Measurements from ENCODE around the gene TINAGL1. TPM values are rescaled to one million over a fixed set of nuclear protein-coding genes. Genes with fewer than 3 reads are reported as not detected.

Gene TINAGL1
- total and polyA plus RNA-seq, 2 of the 13 experiments (the other 11 are each of a cell fraction or from before 2014, with no cell fraction given): 24.7 to 76.8 TPM

DNA sequence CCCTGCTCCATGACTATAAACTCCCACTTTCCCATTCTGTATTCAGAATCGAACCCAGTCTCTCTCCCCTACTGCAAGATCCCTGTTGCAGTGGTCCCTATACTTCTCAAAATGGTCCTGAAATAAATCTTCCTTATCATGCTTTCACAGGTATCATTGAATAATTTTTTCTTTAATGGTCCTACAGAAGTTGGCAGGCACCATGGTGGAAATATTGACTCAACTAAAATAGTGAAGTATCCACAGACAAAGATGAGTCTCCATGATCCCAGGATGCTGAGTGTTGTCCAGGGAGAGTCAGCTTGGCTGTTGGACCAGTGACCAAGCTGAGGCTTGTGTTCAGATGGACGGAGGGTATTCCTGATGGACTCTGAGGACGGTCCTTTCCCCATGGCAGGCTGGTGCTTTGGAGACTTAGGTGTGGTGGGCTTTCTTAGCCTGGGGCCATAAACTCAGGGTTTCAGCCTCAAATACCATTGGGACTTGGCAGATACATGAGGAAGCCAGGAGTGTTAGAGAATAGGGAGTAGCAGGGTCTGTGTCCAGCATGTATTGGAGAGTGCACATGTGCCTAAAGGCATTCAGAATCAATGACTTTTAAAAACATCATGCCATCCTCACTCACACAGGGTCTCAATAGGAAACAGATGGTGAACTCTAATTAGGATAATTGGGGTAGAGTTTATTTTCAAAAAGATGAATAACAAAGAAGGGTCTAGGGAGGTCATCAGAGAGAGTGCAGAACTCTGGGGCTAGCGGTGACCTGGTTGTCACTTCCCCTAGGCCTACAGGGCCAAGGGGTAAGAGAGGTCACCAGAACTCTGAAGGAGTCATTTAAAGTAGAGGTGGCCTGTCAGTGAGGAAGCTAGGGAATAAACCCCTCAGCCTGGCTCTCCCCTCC lies 19.8 kb downstream of the TINAGL1 start:
- DNase-seq (ENCODE audit: low spot score): no peak
- H3K27me3 ChIP-seq (ENCODE audit: control insufficient read depth in 1 of 2, insufficient read depth in 2 of 2, low read length in 2 of 2): peaks cover 0 to 3% of the 10 kb centered on the region in 2 experiments; a peak in 1 of 5 replicates
- H3K9me3 ChIP-seq (ENCODE audit: low read length): no peaks in the 10 kb centered on the region
- in situ Hi-C loops (cut with HindIII; ENCODE audit: extremely low pct_ligation_motif_present, low pct_unique_long_range_greater_than_20kb): loop anchor here (5.0 kb wide), 1 partner anchor 34 kb away; no protein-coding TSS in a partner anchor
- no peak overlapping the region for H3K9ac ChIP-seq (ENCODE audit: insufficient read depth, low read depth, low read length)
- H4K20me1 ChIP-seq (ENCODE audit: insufficient read depth, low read length): no peaks in the 10 kb centered on the region
- intact Hi-C loops (cut with micrococcal nuclease; ENCODE audit: unreplicated experiment): no loop called here
- H3K4me2 ChIP-seq (ENCODE audit: low read depth, low read length): no peak overlapping the region
- H2AFZ ChIP-seq (ENCODE audit: low read length): no peak overlapping the region
- no peak for ATAC-seq
- no peaks in the 10 kb centered on the region for H3K36me3 ChIP-seq (replicated peaks in 1 of 2; ENCODE audit: control insufficient read depth in 1 of 2, insufficient read depth in 2 of 2, low read length in 2 of 2)
- H3K4me1 ChIP-seq (ENCODE audit: insufficient read depth, low read length): no peaks in the 10 kb centered on the region
- POLR2A ChIA-PET: no interaction called here
- no TSS peak for BruUV-seq (replicated peaks)
- H3K79me2 ChIP-seq (ENCODE audit: insufficient read depth, low read length): no peaks in the 10 kb centered on the region
- WGBS (ENCODE audit: low lambda C conversion rate): 39% methylated on average over 4 of the region's 4 CpGs
- H3K4me3 ChIP-seq (replicated peaks in 1 of 3; ENCODE audit: insufficient read depth in 1 of 3, low read depth in 2 of 3, low read length in 3 of 3): no peak overlapping the region
- H3K27ac ChIP-seq (ENCODE audit: extremely low read length, insufficient read depth, low read length): no peak overlapping the region
- no peak for FAIRE-seq
- CTCF ChIA-PET (ENCODE audit: low intra/inter-chr PET ratio, low total read pairs): interaction anchor here (0.7 to 7.6 kb wide), 2 partner anchors 32 to 136 kb away, joined by 3 to 106 read pairs; no protein-coding TSS in a partner anchor
- no peak for TF ChIP-seq ZNF430 (CRISPR knock-in tag; IDR thresholded peaks at IDR 0.05)
- no peak for TF ChIP-seq TFDP1 (CRISPR knock-in tag; IDR thresholded peaks at IDR 0.05; ENCODE audit: borderline replicate concordance)
- TF ChIP-seq HNRNPUL1 (IDR thresholded peaks at IDR 0.05; ENCODE audit: low read depth, low read length): no peak
- no peak for TF ChIP-seq ZNF275 (CRISPR knock-in tag; IDR thresholded peaks at IDR 0.05; ENCODE audit: borderline replicate concordance)
- no peak for TF ChIP-seq FOXC1 (CRISPR knock-in tag; IDR thresholded peaks at IDR 0.05; ENCODE audit: borderline replicate concordance)
- no peak for TF ChIP-seq ZBTB21 (CRISPR knock-in tag; IDR thresholded peaks at IDR 0.05)
- TF ChIP-seq ONECUT2 (CRISPR knock-in tag; IDR thresholded peaks at IDR 0.05): no peak
- TF ChIP-seq SMARCE1 (IDR thresholded peaks at IDR 0.05; ENCODE audit: borderline replicate concordance): no peak
- no peak for TF ChIP-seq ZNF160 (CRISPR knock-in tag; IDR thresholded peaks at IDR 0.05)
- TF ChIP-seq, protein P1, sequence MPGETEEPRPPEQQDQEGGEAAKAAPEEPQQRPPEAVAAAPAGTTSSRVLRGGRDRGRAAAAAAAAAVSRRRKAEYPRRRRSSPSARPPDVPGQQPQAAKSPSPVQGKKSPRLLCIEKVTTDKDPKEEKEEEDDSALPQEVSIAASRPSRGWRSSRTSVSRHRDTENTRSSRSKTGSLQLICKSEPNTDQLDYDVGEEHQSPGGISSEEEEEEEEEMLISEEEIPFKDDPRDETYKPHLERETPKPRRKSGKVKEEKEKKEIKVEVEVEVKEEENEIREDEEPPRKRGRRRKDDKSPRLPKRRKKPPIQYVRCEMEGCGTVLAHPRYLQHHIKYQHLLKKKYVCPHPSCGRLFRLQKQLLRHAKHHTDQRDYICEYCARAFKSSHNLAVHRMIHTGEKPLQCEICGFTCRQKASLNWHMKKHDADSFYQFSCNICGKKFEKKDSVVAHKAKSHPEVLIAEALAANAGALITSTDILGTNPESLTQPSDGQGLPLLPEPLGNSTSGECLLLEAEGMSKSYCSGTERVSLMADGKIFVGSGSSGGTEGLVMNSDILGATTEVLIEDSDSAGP (CRISPR knock-in tag; IDR thresholded peaks at IDR 0.05; ENCODE audit: borderline replicate concordance): no peak
- TF ChIP-seq TP53 (CRISPR knock-in tag; conservative IDR thresholded peaks at IDR 0.05): no peak
- TF ChIP-seq TRIM24 (CRISPR knock-in tag; IDR thresholded peaks at IDR 0.05): no peak
- TF ChIP-seq HOXA5 (CRISPR knock-in tag; IDR thresholded peaks at IDR 0.05): no peak
- TF ChIP-seq CBX1 (IDR thresholded peaks at IDR 0.05; ENCODE audit: low read depth): no peak
- no peak for TF ChIP-seq SNAPC2 (CRISPR knock-in tag; IDR thresholded peaks at IDR 0.05)
- no peak for TF ChIP-seq ZFP41 (CRISPR knock-in tag; IDR thresholded peaks at IDR 0.05; ENCODE audit: borderline replicate concordance)
- TF ChIP-seq, protein P2, sequence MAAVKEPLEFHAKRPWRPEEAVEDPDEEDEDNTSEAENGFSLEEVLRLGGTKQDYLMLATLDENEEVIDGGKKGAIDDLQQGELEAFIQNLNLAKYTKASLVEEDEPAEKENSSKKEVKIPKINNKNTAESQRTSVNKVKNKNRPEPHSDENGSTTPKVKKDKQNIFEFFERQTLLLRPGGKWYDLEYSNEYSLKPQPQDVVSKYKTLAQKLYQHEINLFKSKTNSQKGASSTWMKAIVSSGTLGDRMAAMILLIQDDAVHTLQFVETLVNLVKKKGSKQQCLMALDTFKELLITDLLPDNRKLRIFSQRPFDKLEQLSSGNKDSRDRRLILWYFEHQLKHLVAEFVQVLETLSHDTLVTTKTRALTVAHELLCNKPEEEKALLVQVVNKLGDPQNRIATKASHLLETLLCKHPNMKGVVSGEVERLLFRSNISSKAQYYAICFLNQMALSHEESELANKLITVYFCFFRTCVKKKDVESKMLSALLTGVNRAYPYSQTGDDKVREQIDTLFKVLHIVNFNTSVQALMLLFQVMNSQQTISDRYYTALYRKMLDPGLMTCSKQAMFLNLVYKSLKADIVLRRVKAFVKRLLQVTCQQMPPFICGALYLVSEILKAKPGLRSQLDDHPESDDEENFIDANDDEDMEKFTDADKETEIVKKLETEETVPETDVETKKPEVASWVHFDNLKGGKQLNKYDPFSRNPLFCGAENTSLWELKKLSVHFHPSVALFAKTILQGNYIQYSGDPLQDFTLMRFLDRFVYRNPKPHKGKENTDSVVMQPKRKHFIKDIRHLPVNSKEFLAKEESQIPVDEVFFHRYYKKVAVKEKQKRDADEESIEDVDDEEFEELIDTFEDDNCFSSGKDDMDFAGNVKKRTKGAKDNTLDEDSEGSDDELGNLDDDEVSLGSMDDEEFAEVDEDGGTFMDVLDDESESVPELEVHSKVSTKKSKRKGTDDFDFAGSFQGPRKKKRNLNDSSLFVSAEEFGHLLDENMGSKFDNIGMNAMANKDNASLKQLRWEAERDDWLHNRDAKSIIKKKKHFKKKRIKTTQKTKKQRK (IDR thresholded peaks at IDR 0.05; ENCODE audit: low read length): no peak

All from HepG2 (cell line).